ENCODE data around the gene RAB40C.

RAB40C gene

GRCh38 chr16:628321-629061 lies 38.6 kb downstream of the RAB40C start:
- Histone ChIP-seq H3K27me3 (ENCODE audit: low read depth, low read length) (no peaks in the 10 kb centered on the region), H2AFZ (ENCODE audit: low read depth, low read length) (no peak overlapping the region), H3K79me2 (ENCODE audit: low read length) (no peaks in the 10 kb centered on the region), H3K4me3 (ENCODE audit: low read length) (no peak overlapping the region), H3K4me1 (ENCODE audit: low read length) (no peaks in the 10 kb centered on the region), H3K9me3 (ENCODE audit: insufficient read depth, low read length) (no peaks in the 10 kb centered on the region), H4K20me1 (ENCODE audit: insufficient read depth, low read length) (no peaks in the 10 kb centered on the region), H3K27ac (ENCODE audit: low read length) (no peak overlapping the region), H3K4me2 (ENCODE audit: low read length) (no peak overlapping the region), H3K9ac (ENCODE audit: low read length) (no peak overlapping the region), H3K36me3 (replicated peaks; ENCODE audit: low read depth, low read length) (no peaks in the 10 kb centered on the region)
- TF ChIP-seq CTCF (IDR thresholded peaks at IDR 0.05; ENCODE audit: low read depth, low read length), result no peak
- no peak for TF ChIP-seq EZH2phosphoT487 (IDR thresholded peaks at IDR 0.05; ENCODE audit: low read depth)

DNA sequence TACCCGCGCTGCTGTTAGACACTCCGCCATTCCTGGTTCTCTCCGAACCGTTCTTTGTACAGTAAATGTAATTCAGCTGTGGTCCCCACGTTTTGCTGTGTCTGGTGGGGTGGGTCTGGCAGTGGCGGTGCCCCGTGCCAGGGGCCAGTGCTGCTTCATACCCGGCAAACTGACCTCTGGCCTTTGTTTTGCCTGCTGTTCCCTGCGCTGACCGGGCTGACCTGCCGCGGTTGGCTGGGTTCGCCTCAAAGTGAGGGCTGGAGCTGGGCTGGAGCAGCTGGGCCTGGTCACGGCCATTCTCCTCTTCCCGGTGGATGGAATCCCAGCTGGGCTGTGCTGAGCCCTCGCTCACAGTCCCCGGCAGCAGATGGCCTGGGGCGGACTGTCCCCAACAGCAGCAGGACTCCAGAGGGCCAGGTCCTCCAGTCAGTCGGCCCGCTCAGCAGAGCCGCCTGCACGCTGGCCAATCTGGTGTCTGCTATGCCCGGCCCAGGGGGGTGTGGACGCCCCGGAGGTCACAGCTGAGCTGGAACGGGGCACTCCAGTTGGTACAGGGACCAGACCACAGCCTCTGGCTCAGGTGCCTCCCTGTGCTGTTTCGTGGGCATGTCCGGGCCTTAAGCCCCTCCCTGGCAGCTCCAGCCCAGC lies 39.4 kb downstream of the RAB40C start:
- Histone ChIP-seq H3K4me1 (ENCODE audit: low read length) (no peaks in the 10 kb centered on the region), H3K36me3 (replicated peaks; ENCODE audit: low read depth, low read length) (peaks cover 7% of the 10 kb centered on the region), H3K27ac (ENCODE audit: low read length) (no peak overlapping the region), H3K27me3 (ENCODE audit: low read depth, low read length) (no peaks in the 10 kb centered on the region), H3K9me3 (ENCODE audit: insufficient read depth, low read length) (no peaks in the 10 kb centered on the region), H4K20me1 (ENCODE audit: insufficient read depth, low read length) (peaks cover 1% of the 10 kb centered on the region; the same call in 1 of the 2 replicates), H3K4me2 (ENCODE audit: low read length) (no peak overlapping the region), H3K79me2 (ENCODE audit: low read length) (no peaks in the 10 kb centered on the region), H3K9ac (ENCODE audit: low read length) (no peak overlapping the region), H2AFZ (ENCODE audit: low read depth, low read length) (no peak overlapping the region), H3K4me3 (ENCODE audit: low read length) (no peak overlapping the region)
- TF ChIP-seq CTCF (IDR thresholded peaks at IDR 0.05; ENCODE audit: low read depth, low read length) (no peak), EZH2phosphoT487 (IDR thresholded peaks at IDR 0.05; ENCODE audit: low read depth) (no peak)

DNA sequence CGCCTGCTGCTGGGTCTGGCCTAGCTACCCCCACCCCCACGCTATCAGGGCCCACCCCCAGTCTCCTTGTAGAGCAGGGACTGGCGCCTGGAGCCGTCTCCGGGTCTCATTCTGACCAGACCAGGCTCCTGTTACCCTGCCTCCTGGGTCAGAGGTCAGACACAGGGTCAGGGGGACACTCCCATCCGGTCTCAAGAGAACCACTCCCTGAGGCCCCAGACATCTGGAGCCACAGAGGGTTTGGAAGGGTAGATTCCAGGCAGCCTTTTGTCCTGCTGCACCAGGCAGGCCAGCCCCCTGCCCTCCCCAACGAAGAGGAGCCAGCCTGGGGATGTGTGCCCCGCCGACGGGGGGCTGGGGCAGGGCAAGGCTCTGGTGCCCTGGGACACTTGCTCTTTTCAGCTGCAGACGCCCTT lies 40.0 kb downstream of the RAB40C start:
- Histone ChIP-seq H3K79me2 (ENCODE audit: low read length) (peaks cover 3% of the 10 kb centered on the region), H3K4me1 (ENCODE audit: low read length) (peaks cover 3% of the 10 kb centered on the region), H3K9ac (ENCODE audit: low read length) (no peak overlapping the region), H3K9me3 (ENCODE audit: insufficient read depth, low read length) (no peaks in the 10 kb centered on the region), H3K27me3 (ENCODE audit: low read depth, low read length) (no peaks in the 10 kb centered on the region), H3K27ac (ENCODE audit: low read length) (no peak overlapping the region), H4K20me1 (ENCODE audit: insufficient read depth, low read length) (peaks cover 6% of the 10 kb centered on the region; the same call in 1 of the 2 replicates), H3K36me3 (replicated peaks; ENCODE audit: low read depth, low read length) (peaks cover 12% of the 10 kb centered on the region), H2AFZ (ENCODE audit: low read depth, low read length) (no peak overlapping the region), H3K4me2 (ENCODE audit: low read length) (no peak overlapping the region), H3K4me3 (ENCODE audit: low read length) (no peak overlapping the region)
- TF ChIP-seq EZH2phosphoT487 (IDR thresholded peaks at IDR 0.05; ENCODE audit: low read depth), result no peak
- TF ChIP-seq CTCF (IDR thresholded peaks at IDR 0.05; ENCODE audit: low read depth, low read length), result no peak

DNA sequence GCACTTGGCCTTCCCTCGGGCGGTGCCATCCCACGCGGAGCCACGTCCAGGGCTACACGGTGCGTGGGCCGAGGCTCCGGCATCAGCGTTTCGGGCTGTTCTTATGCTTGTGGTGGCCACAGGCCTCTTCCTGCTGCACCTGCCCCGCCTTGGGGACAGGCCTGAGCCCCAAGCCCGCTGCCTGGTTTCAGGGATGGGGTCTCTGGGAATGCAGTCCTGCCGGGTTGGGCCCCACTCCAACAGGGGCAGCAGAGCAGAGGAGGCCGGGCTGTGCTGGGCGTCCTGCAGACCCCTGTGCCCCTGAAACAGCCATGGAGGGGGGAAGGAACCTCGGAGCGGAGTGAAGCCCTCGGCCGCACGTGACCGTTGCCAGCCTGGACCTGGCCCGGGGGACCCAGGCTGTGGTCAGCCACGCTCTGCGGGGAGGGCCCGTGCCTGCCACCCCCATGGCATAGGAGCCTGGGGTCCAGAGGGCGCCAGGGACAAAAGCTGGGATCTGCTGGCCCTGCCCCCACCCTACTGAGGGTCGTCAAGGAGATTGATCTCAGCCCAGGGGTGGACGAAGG lies 40.5 kb downstream of the RAB40C start:
- no peak overlapping the region for H3K27ac ChIP-seq (ENCODE audit: low read length)
- peaks cover 12% of the 10 kb centered on the region for H3K36me3 ChIP-seq (replicated peaks; ENCODE audit: low read depth, low read length)
- H3K9ac ChIP-seq (ENCODE audit: low read length), result no peak overlapping the region
- H4K20me1 ChIP-seq (ENCODE audit: insufficient read depth, low read length), result peaks cover 10% of the 10 kb centered on the region; the same call in 1 of the 2 replicates
- H3K9me3 ChIP-seq (ENCODE audit: insufficient read depth, low read length), result no peaks in the 10 kb centered on the region
- no peak overlapping the region for H3K4me2 ChIP-seq (ENCODE audit: low read length)
- peaks cover 8% of the 10 kb centered on the region for H3K79me2 ChIP-seq (ENCODE audit: low read length)
- peaks cover 7% of the 10 kb centered on the region for H3K4me1 ChIP-seq (ENCODE audit: low read length)
- TF ChIP-seq EZH2phosphoT487 (IDR thresholded peaks at IDR 0.05; ENCODE audit: low read depth), result no peak
- TF ChIP-seq CTCF (IDR thresholded peaks at IDR 0.05; ENCODE audit: low read depth, low read length), result no peak
- no peaks in the 10 kb centered on the region for H3K27me3 ChIP-seq (ENCODE audit: low read depth, low read length)
- no peak overlapping the region for H3K4me3 ChIP-seq (ENCODE audit: low read length)
- no peak overlapping the region for H2AFZ ChIP-seq (ENCODE audit: low read depth, low read length)
